Measurements from ENCODE around the gene PAQR7.

The PAQR7 gene

DNA sequence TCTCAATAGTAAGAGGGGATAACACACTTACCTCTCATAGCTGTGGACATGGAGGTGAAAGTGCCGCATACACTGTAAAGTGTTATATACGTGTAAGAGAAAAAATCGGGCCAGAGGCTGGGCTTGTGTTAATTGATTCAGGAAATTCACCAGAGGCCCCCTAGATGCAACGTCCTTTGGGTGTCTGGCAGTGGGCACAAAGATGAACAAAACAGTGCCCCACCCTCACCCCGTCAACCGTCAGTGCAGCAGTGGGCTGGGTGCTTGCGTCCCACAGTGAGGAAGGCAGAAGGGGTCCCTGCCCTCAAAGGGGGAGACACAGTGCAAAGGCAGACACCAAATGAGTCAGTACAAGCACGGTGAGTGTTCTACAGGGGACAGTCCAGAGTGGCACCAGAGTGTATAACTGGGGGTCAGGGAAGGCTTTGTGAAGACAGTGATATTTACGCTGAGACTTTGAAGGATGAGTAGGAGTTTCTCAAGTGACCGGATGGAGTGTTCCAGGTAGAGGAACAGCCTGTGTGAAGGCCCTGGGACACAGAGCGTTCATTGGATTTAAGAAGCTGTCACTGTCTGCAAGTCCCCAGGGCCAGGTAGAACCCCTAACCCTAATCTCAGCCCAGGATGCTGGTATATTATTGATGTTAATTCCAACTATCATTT lies 62.3 kb downstream of the PAQR7 start:
- H3K27me3 ChIP-seq (ENCODE audit: insufficient read depth, poor library complexity, severe bottlenecking): no peaks in the 10 kb centered on the region
- H3K4me1 ChIP-seq (ENCODE audit: insufficient read depth, poor library complexity, severe bottlenecking): no peaks in the 10 kb centered on the region
- no peak overlapping the region for H3K4me3 ChIP-seq (ENCODE audit: severe bottlenecking)
- H3K9me3 ChIP-seq (ENCODE audit: severe bottlenecking): no peaks in the 10 kb centered on the region
- H3K27ac ChIP-seq (ENCODE audit: poor library complexity, severe bottlenecking): no peak overlapping the region
- TF ChIP-seq, protein P1, sequence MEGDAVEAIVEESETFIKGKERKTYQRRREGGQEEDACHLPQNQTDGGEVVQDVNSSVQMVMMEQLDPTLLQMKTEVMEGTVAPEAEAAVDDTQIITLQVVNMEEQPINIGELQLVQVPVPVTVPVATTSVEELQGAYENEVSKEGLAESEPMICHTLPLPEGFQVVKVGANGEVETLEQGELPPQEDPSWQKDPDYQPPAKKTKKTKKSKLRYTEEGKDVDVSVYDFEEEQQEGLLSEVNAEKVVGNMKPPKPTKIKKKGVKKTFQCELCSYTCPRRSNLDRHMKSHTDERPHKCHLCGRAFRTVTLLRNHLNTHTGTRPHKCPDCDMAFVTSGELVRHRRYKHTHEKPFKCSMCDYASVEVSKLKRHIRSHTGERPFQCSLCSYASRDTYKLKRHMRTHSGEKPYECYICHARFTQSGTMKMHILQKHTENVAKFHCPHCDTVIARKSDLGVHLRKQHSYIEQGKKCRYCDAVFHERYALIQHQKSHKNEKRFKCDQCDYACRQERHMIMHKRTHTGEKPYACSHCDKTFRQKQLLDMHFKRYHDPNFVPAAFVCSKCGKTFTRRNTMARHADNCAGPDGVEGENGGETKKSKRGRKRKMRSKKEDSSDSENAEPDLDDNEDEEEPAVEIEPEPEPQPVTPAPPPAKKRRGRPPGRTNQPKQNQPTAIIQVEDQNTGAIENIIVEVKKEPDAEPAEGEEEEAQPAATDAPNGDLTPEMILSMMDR (IDR thresholded peaks at IDR 0.05; ENCODE audit: poor library complexity, severe bottlenecking): no peak
- no peak for DNase-seq (ENCODE audit: low spot score)
- H3K36me3 ChIP-seq (ENCODE audit: low read depth): peaks cover 11% of the 10 kb centered on the region; the same call in 1 of the 2 replicates
- no peak for ATAC-seq (ENCODE audit: low read depth)

All from RWPE2 (cell line).